GM21529 (cell line): ENCODE measurements around the gene PHGDH.

Experiments used
- ATAC-seq: cut with Tn5 transposase; IDR thresholded peaks from one replicate; pipeline ENCODE4 v1.9.1; 2021; ENCODE audit not compliant: unreplicated experiment

PHGDH gene

GRCh38 chr1:119711804-119712341 is at the start of gene PHGDH:
Gene PHGDH, plus strand, starts transcription at chr1:119711934. Its CDS starts 89 bp downstream, at chr1:119712023.
- peak; percentile 80 for ATAC-seq

- ATAC-seq = peak; percentile 81
These were observed 49.7 kb upstream of the PHGDH start for GRCh38 chr1:119662034-119662437.

GRCh38 chr1:119664067-119664466 is 47.7 kb upstream of the PHGDH start:
- ATAC-seq = no peak

GRCh38 chr1:119667173-119667572 is 44.6 kb upstream of the PHGDH start:
- no peak for ATAC-seq

GRCh38 chr1:119670898-119671297 is 40.8 kb upstream of the PHGDH start:
- ATAC-seq = no peak

GRCh38 chr1:119673171-119673940 is 38.4 kb upstream of the PHGDH start:
- no peak for ATAC-seq

GRCh38 chr1:119674111-119674526 is 37.6 kb upstream of the PHGDH start:
- ATAC-seq = no peak

GRCh38 chr1:119674835-119675289 is 36.9 kb upstream of the PHGDH start:
- ATAC-seq = peak; percentile 64

- ATAC-seq = peak; percentile 64
These were observed 36.1 kb upstream of the PHGDH start for GRCh38 chr1:119675349-119676345.

GRCh38 chr1:119676571-119677206 is 35.0 kb upstream of the PHGDH start:
- ATAC-seq = no peak

- no peak for ATAC-seq
These were observed 32.5 kb upstream of the PHGDH start for GRCh38 chr1:119679223-119679622.

GRCh38 chr1:119680193-119680592 is 31.5 kb upstream of the PHGDH start:
- no peak for ATAC-seq

- no peak for ATAC-seq
These were observed 31.0 kb upstream of the PHGDH start for GRCh38 chr1:119680723-119681122.

- ATAC-seq = no peak
These were observed 30.2 kb upstream of the PHGDH start for GRCh38 chr1:119681560-119681959.

GRCh38 chr1:119682141-119682540 is 29.6 kb upstream of the PHGDH start:
- no peak for ATAC-seq

GRCh38 chr1:119683893-119684292 is 27.8 kb upstream of the PHGDH start:
- no peak for ATAC-seq

GRCh38 chr1:119686661-119687060 is 25.1 kb upstream of the PHGDH start:
- ATAC-seq = no peak

- no peak for ATAC-seq
These were observed 24.2 kb upstream of the PHGDH start for GRCh38 chr1:119687434-119688079.

GRCh38 chr1:119688810-119689209 is 22.9 kb upstream of the PHGDH start:
- ATAC-seq = no peak

GRCh38 chr1:119689511-119689910 is 22.2 kb upstream of the PHGDH start:
- ATAC-seq = no peak
